Stimulated activated CD4-positive, alpha-beta T cell treated with anti-CD3 and anti-CD28 coated beads, Interleukin-1b, Interleukin-23, amount 100 ng/mL, for 1 hour (primary cell): ENCODE measurements around the gene ABCC8.

Experiments
- DNase-seq, 2 donors: peaks; one replicate each; pipeline ENCODE4 v3.0.0-alpha.2; 2020; ENCODE audit warnings: low read depth in 2 of 2

The ABCC8 gene

GRCh38 chr11:17352950-17353820 is 123.5 kb downstream of the ABCC8 start:
- DNase-seq, result peak in 1 of 2 donors; percentile 6

GRCh38 chr11:17351510-17352176 is 125.0 kb downstream of the ABCC8 start, which contains the start of gene NCR3LG1:
Gene NCR3LG1, plus strand, starts transcription at chr11:17351800. Its CDS starts 170 bp downstream, at chr11:17351970.
- peak in 1 of 2 donors; percentile 35 for DNase-seq

- no peak for DNase-seq
Observed at GRCh38 chr11:17351172-17351509, 125.5 kb downstream of the ABCC8 start.

- DNase-seq, result no peak
Observed at GRCh38 chr11:17350455-17351171, 126.0 kb downstream of the ABCC8 start.

- DNase-seq, result no peak
Observed at GRCh38 chr11:17347676-17348075, 129.0 kb downstream of the ABCC8 start.

- DNase-seq, result no peak
Observed at GRCh38 chr11:17343907-17344306, 132.7 kb downstream of the ABCC8 start.

GRCh38 chr11:17343257-17343656 is 133.4 kb downstream of the ABCC8 start:
- no peak for DNase-seq
